Measurements from ENCODE around the gene METTL26.

The METTL26 gene

GRCh38 chr16:634996-635395, 1.1 kb downstream of the METTL26 start:
- no peak for DNase-seq (ENCODE audit: low read depth)
- TF ChIP-seq, protein P1, sequence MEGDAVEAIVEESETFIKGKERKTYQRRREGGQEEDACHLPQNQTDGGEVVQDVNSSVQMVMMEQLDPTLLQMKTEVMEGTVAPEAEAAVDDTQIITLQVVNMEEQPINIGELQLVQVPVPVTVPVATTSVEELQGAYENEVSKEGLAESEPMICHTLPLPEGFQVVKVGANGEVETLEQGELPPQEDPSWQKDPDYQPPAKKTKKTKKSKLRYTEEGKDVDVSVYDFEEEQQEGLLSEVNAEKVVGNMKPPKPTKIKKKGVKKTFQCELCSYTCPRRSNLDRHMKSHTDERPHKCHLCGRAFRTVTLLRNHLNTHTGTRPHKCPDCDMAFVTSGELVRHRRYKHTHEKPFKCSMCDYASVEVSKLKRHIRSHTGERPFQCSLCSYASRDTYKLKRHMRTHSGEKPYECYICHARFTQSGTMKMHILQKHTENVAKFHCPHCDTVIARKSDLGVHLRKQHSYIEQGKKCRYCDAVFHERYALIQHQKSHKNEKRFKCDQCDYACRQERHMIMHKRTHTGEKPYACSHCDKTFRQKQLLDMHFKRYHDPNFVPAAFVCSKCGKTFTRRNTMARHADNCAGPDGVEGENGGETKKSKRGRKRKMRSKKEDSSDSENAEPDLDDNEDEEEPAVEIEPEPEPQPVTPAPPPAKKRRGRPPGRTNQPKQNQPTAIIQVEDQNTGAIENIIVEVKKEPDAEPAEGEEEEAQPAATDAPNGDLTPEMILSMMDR (conservative IDR thresholded peaks at IDR 0.05; ENCODE audit: low read length) = no peak
- peak overlapping the region; percentile 85 for H3K4me3 ChIP-seq (ENCODE audit: low read length)

- DNase-seq (ENCODE audit: low read depth) = no peak
- H3K4me3 ChIP-seq (ENCODE audit: low read length) = no peak overlapping the region
- TF ChIP-seq, protein P1 (conservative IDR thresholded peaks at IDR 0.05; ENCODE audit: low read length) = no peak
Observed at GRCh38 chr16:634051-634670, 1.9 kb downstream of the METTL26 start.

GRCh38 chr16:633336-634050, 2.6 kb downstream of the METTL26 start:
- no peak overlapping the region for H3K4me3 ChIP-seq (ENCODE audit: low read length)
- TF ChIP-seq, protein P1 (conservative IDR thresholded peaks at IDR 0.05; ENCODE audit: low read length) = no peak
- no peak for DNase-seq (ENCODE audit: low read depth)

- no peak overlapping the region for H3K4me3 ChIP-seq (ENCODE audit: low read length)
- TF ChIP-seq, protein P1 (conservative IDR thresholded peaks at IDR 0.05; ENCODE audit: low read length) = no peak
- no peak for DNase-seq (ENCODE audit: low read depth)
Observed at GRCh38 chr16:632486-633335, 3.4 kb downstream of the METTL26 start.

DNA sequence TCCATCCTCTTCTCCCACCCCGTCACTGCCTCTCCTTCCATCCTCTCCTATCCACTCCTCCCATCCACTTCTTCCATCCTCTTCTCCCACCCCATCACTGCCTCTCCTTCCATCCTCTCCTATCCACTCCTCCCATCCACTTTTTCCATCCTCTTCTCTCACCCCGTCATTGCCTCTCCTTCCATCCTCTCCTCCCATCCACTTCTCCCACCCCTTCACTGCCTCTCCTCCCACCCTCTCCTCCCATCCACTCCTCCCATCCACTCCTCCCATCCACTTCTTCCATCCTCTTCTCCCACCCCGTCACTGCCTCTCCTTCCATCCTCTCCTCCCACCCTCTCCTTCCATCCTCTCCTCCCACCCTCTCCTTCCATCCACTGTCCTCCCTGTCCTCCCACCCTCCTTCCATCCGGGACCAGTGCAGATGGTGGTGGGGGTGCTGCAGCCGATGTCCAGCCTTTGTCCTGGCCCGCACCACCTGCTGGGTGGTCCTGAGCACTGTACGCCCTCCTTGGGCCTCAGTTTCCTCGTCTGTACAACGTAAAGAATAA, 4.2 kb downstream of the METTL26 start:
- H3K4me3 ChIP-seq (ENCODE audit: low read length) = no peak overlapping the region
- TF ChIP-seq, protein P1 (conservative IDR thresholded peaks at IDR 0.05; ENCODE audit: low read length) = no peak
- DNase-seq (ENCODE audit: low read depth) = no peak

DNA sequence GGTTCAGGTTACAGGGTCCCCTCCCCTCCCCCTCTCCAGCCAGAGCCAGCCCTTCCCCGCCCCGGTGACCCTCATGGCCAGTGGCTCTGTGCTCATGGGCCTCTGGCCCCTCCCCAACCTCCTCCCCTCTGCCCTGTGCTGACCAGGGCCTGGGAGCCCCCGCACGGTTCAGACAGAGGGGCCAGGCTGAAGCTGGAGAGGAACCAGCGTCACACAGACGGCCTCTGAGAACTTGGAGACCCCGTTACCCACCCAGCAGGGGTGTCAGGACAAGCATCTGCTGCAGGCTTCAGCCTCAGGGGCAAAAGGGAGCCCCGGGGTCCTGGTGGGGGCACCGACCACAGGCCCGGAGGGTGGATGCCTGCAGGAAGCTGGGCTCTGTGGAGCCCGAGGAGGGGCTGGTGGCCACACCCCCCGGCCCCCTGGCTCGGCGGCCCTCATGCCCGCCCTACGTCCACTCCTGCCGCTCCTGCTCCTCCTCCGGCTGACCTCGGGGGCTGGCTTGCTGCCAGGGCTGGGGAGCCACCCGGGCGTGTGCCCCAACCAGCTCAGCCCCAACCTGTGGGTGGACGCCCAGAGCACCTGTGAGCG, 5.2 kb downstream of the METTL26 start, which contains the start of gene WFIKKN1:
WFIKKN1 (plus strand) TSS at position 171 of the 591 bp plus-strand sequence; CDS start at position 440, 269 bp downstream.
- TF ChIP-seq, protein P1 (conservative IDR thresholded peaks at IDR 0.05; ENCODE audit: low read length) = no peak
- DNase-seq (ENCODE audit: low read depth) = no peak
- H3K4me3 ChIP-seq (ENCODE audit: low read length) = no peak within 1 kb of the TSS

Measured in AG10803 (cell line).